ENCODE results near the gene PDE6B.
"Not testable (repeated sequence)": the region's sequence is repeated elsewhere in the genome, so short reads cannot be mapped to it uniquely, and the experiment has no call there.

DNA sequence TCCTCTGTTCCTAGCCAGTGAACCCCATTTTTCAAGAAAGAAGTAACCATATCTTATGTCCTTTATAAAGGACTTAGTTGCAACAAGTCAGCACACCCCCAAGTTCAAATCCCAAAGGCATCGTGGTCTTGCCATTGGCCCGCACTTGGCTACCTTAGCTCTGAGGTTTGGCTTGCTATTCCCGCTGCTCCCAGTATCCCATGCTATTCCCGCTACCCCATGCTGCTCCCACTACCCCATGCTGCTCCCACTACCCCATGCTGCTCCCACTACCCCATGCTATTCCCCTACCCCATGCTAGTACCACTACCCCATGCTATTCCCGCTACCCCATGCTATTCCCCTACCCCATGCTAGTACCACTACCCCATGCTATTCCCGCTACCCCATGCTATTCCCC, 42.8 kb downstream of the PDE6B start:
- not testable (repeated sequence) for TF ChIP-seq POLR2AphosphoS5 (IDR thresholded peaks at IDR 0.05; ENCODE audit: borderline replicate concordance, low read depth, low read length); EZH2 (IDR thresholded peaks at IDR 0.05)
